Loucy (cell line): ENCODE results near the gene CEP57L1.
A peak's percentile ranks its signal among the peaks of the same experiment; 100 is the strongest.

Experiments
- H2AFZ ChIP-seq: fragments of 200-600 bp; sonication (generic); 2 replicates; pipeline ENCODE4 v1.6.0; 2016; ENCODE audit warnings: antibody characterized with exemption, mild to moderate bottlenecking, low read length, moderate library complexity
- H3F3A ChIP-seq: fragments of 200-600 bp; 2 replicates; pipeline ENCODE4 v1.6.0; 2016; ENCODE audit warnings: antibody characterized with exemption, low read depth, mild to moderate bottlenecking
- H3K27me3 ChIP-seq: fragments of 200-600 bp; sonication (generic); 2 replicates; pipeline ENCODE4 v1.6.1; 2014; ENCODE audit warnings: low read length, mild to moderate bottlenecking; ENCODE audit not compliant: insufficient read depth, poor library complexity, severe bottlenecking
- H3K36me3 ChIP-seq: fragments of 200-600 bp; sonication (generic); 2 replicates; pipeline ENCODE4 v1.6.1; 2016; ENCODE audit warnings: low read length; ENCODE audit not compliant: insufficient read depth
- H3K4me1 ChIP-seq: fragments of 200-600 bp; sonication (generic); 2 replicates; pipeline ENCODE4 v1.5.1; 2014; ENCODE audit warnings: low read length, mild to moderate bottlenecking; ENCODE audit not compliant: insufficient read depth, poor library complexity, severe bottlenecking
- H3K4me2 ChIP-seq: fragments of 200-600 bp; sonication (generic); 2 replicates; pipeline ENCODE4 v1.6.0; 2014; ENCODE audit warnings: antibody characterized with exemption, low read length, low read depth, mild to moderate bottlenecking; ENCODE audit not compliant: poor library complexity, severe bottlenecking
- H3K4me3 ChIP-seq: fragments of 200-600 bp; sonication (generic); 2 replicates; pipeline ENCODE4 v1.5.1; 2014; ENCODE audit warnings: low read length, mild to moderate bottlenecking, mixed read lengths; ENCODE audit not compliant: poor library complexity, severe bottlenecking
- H3K79me2 ChIP-seq: fragments of 200-600 bp; sonication (generic); 2 replicates; pipeline ENCODE4 v1.6.1; 2014; ENCODE audit warnings: low read length; ENCODE audit not compliant: insufficient read depth
- H3K9ac ChIP-seq: fragments of 200-600 bp; sonication (generic); 2 replicates; pipeline ENCODE4 v1.6.0; 2014; ENCODE audit warnings: mild to moderate bottlenecking, low read depth, low read length, moderate library complexity; ENCODE audit not compliant: poor library complexity, severe bottlenecking
- H3K9me2 ChIP-seq: fragments of 200-600 bp; sonication (generic); replicated peaks from 2 replicates; pipeline ENCODE4 v1.6.1; 2016; ENCODE audit warnings: low read depth, low read length, mixed read lengths
- H3K9me3 ChIP-seq: fragments of 200-600 bp; sonication (generic); 2 replicates; pipeline ENCODE4 v1.6.1; 2014; ENCODE audit warnings: mild to moderate bottlenecking, antibody characterized with exemption, low read length, low read depth; ENCODE audit not compliant: insufficient read depth
- H4K20me1 ChIP-seq: fragments of 200-600 bp; sonication (generic); 2 replicates; pipeline ENCODE4 v1.6.0; 2014; ENCODE audit warnings: antibody characterized with exemption, low read length, mild to moderate bottlenecking; ENCODE audit not compliant: insufficient read depth, poor library complexity, severe bottlenecking
- CTCF ChIP-seq: fragments of 200-600 bp; sonication (generic); conservative IDR thresholded peaks from 2 replicates; pipeline ENCODE4 v1.5.1; 2014; ENCODE audit warnings: mild to moderate bottlenecking, antibody characterized with exemption, low read length
- EZH2phosphoT487 ChIP-seq: fragments of 200-600 bp; IDR thresholded peaks from 2 replicates; pipeline ENCODE4 v1.6.1; 2018; ENCODE audit warnings: antibody characterized with exemption, mild to moderate bottlenecking, moderate library complexity, borderline replicate concordance

Gene CEP57L1

GRCh38 chr6:109095036-109095834, at the start of gene CEP57L1:
Gene CEP57L1, plus strand, starts transcription at chr6:109095507. Its CDS starts 49,715 bp downstream, at chr6:109145222.
- Histone ChIP-seq H4K20me1 (peaks cover 27% of the 10 kb centered on the region), H3K4me2 (peak within 1 kb of the TSS; percentile 90), H3K36me3 (no peaks in the 10 kb centered on the region), H3K9me2 (no peaks in the 10 kb centered on the region), H3K4me1 (peaks cover 50% of the 10 kb centered on the region), H3K9ac (peak within 1 kb of the TSS; percentile 94), H2AFZ (peak within 1 kb of the TSS; percentile 96), H3K4me3 (peak within 1 kb of the TSS; percentile 91), H3F3A (no peaks in the 10 kb centered on the region), H3K79me2 (peaks cover 77% of the 10 kb centered on the region), H3K9me3 (no peaks in the 10 kb centered on the region), H3K27me3 (no peaks in the 10 kb centered on the region)
- TF ChIP-seq CTCF (peak; percentile 16; the same call in 1 of the 2 replicates), EZH2phosphoT487 (no peak)

GRCh38 chr6:109048176-109048575, 47.1 kb upstream of the CEP57L1 start:
- H4K20me1 ChIP-seq, result no peaks in the 10 kb centered on the region
- peak overlapping the region; percentile 63 for H3K4me2 ChIP-seq
- H3K36me3 ChIP-seq, result no peaks in the 10 kb centered on the region; the same call in 1 of the 2 replicates
- peaks cover 37% of the 10 kb centered on the region for H3K4me1 ChIP-seq
- no peaks in the 10 kb centered on the region for H3K9me3 ChIP-seq
- peak overlapping the region; percentile 26 for H3K4me3 ChIP-seq
- peak overlapping the region; percentile 56 for H3K9ac ChIP-seq
- no peaks in the 10 kb centered on the region for H3K27me3 ChIP-seq
- H3F3A ChIP-seq, result no peaks in the 10 kb centered on the region
- H3K79me2 ChIP-seq, result peaks cover 26% of the 10 kb centered on the region; the same call in 1 of the 2 replicates
- no peaks in the 10 kb centered on the region for H3K9me2 ChIP-seq
- no peak for TF ChIP-seq CTCF
- TF ChIP-seq EZH2phosphoT487, result no peak
- 0 out of 2 replicates have a peak overlapping the region, but pooled peaks have one; percentile 26 for H2AFZ ChIP-seq

GRCh38 chr6:109048670-109049415, 46.5 kb upstream of the CEP57L1 start:
- TF ChIP-seq CTCF (no peak), EZH2phosphoT487 (no peak)
- no peaks in the 10 kb centered on the region for H3K9me2 ChIP-seq
- no peaks in the 10 kb centered on the region; the same call in 1 of the 2 replicates for H3K36me3 ChIP-seq
- no peaks in the 10 kb centered on the region for H3F3A ChIP-seq
- no peaks in the 10 kb centered on the region for H3K9me3 ChIP-seq
- H3K79me2 ChIP-seq, result peaks cover 26% of the 10 kb centered on the region; the same call in 1 of the 2 replicates
- H3K9ac ChIP-seq, result peak overlapping the region; percentile 56
- no peaks in the 10 kb centered on the region for H3K27me3 ChIP-seq
- no peaks in the 10 kb centered on the region for H4K20me1 ChIP-seq
- H3K4me3 ChIP-seq, result peak overlapping the region; percentile 26
- H2AFZ ChIP-seq, result no peak overlapping the region
- peaks cover 39% of the 10 kb centered on the region for H3K4me1 ChIP-seq
- H3K4me2 ChIP-seq, result peak overlapping the region; percentile 63
